Frontal cortex (tissue), 4 donors: ENCODE results near the gene NOS1AP. TPM values are rescaled to one million over a fixed set of nuclear protein-coding genes. Genes with fewer than 3 reads are reported as not detected.
"Not testable (repeated sequence)": the region's sequence is repeated elsewhere in the genome, so short reads cannot be mapped to it uniquely, and the experiment has no call there.

Experiments used
- DNase-seq, 2 donors: peaks; one replicate each; pipeline ENCODE4 v3.0.0; 2012; ENCODE audit warnings: low spot score in 2 of 2
- FAIRE-seq: peaks from 2 replicates; lab custom pipeline; 2012; peaks lifted over from hg19 to GRCh38; lab: Jason Lieb, UNC
- total RNA-seq: library from RNA; depleted of rRNA; stranded (reverse); fragments of >200 nt; gene quantifications from one replicate; pipeline ENCODE4 v1.2.3, GENCODE V29; 2014
- donor health status: control.
- donor health status: control.
- donor health status: control.

The NOS1AP gene
- total RNA-seq, 1 donor from 2014 or later = 4.9 TPM

GRCh38 chr1:162151900-162152829, 82.7 kb downstream of the NOS1AP start:
- DNase-seq = no peak
- FAIRE-seq = no peak

- DNase-seq (no peak), FAIRE-seq (no peak)
Observed at GRCh38 chr1:162153374-162153773, 83.9 kb downstream of the NOS1AP start.

- no peak for FAIRE-seq
Observed at GRCh38 chr1:162157469-162157868, 88.0 kb downstream of the NOS1AP start.

GRCh38 chr1:162158624-162159271, 89.3 kb downstream of the NOS1AP start:
- FAIRE-seq (no peak), DNase-seq (no peak)

More at GRCh38 chr1:162157469-162157868, 88.0 kb downstream of the NOS1AP start:
- no peak for DNase-seq

GRCh38 chr1:162159515-162159914, 90.0 kb downstream of the NOS1AP start:
- FAIRE-seq = no peak
- DNase-seq = no peak

- FAIRE-seq = no peak
- no peak for DNase-seq
Observed at GRCh38 chr1:162161916-162162550, 92.5 kb downstream of the NOS1AP start.

- DNase-seq = no peak
Observed at GRCh38 chr1:162165528-162165927, 96.0 kb downstream of the NOS1AP start.

GRCh38 chr1:162166917-162167615, 97.6 kb downstream of the NOS1AP start:
- FAIRE-seq (no peak), DNase-seq (no peak)

More at GRCh38 chr1:162165528-162165927, 96.0 kb downstream of the NOS1AP start:
- FAIRE-seq = no peak

GRCh38 chr1:162168261-162168660, 98.8 kb downstream of the NOS1AP start:
- DNase-seq (no peak), FAIRE-seq (no peak)

- DNase-seq = no peak
- no peak for FAIRE-seq
Observed at GRCh38 chr1:162169031-162169790, 99.7 kb downstream of the NOS1AP start.

GRCh38 chr1:162171111-162171510, 101.6 kb downstream of the NOS1AP start:
- no peak for FAIRE-seq
- no peak for DNase-seq

- no peak for DNase-seq
- no peak for FAIRE-seq
Observed at GRCh38 chr1:162172311-162173102, 103.0 kb downstream of the NOS1AP start.

GRCh38 chr1:162173607-162174006, 104.1 kb downstream of the NOS1AP start:
- not testable (repeated sequence) for FAIRE-seq, DNase-seq

GRCh38 chr1:162174027-162174426, 104.5 kb downstream of the NOS1AP start:
- not testable (repeated sequence) for FAIRE-seq, DNase-seq

GRCh38 chr1:162175379-162176081, 106.0 kb downstream of the NOS1AP start:
- DNase-seq (no peak), FAIRE-seq (no peak)

- FAIRE-seq (no peak), DNase-seq (no peak)
Observed at GRCh38 chr1:162177126-162177525, 107.6 kb downstream of the NOS1AP start.

GRCh38 chr1:162178432-162178831, 108.9 kb downstream of the NOS1AP start:
- no peak for DNase-seq
- no peak for FAIRE-seq

- DNase-seq (no peak), FAIRE-seq (no peak)
Observed at GRCh38 chr1:162179121-162179520, 109.6 kb downstream of the NOS1AP start.
